Measurements from ENCODE around the gene TMEM214.

- TF ChIP-seq EZH2phosphoT487 (IDR thresholded peaks at IDR 0.05; ENCODE audit: borderline replicate concordance) (no peak), CTCF (conservative IDR thresholded peaks at IDR 0.05; ENCODE audit: low read length) (no peak)
These were observed 11.3 kb upstream of the TMEM214 start for GRCh38 chr2:27021253-27022049.
